Testis (tissue), 3 donors: Measurements from ENCODE around the gene LY6G5C. TPM values are rescaled to one million over a fixed set of nuclear protein-coding genes. Genes with fewer than 3 reads are reported as not detected.

Source experiments
- DNase-seq: peaks from one replicate; pipeline ENCODE4 v3.0.0-alpha.2; 2019
- H3K27ac ChIP-seq, 2 donors: fragments of 200-600 bp; sonication (generic); one replicate each; pipeline ENCODE4 v1.5.1; 2019
- H3K27me3 ChIP-seq: fragments of 200-600 bp; sonication (generic); one replicate; pipeline ENCODE4 v1.5.1; 2019
- H3K36me3 ChIP-seq: fragments of 200-600 bp; sonication (generic); one replicate; pipeline ENCODE4 v1.5.1; 2017; ENCODE audit warnings: low read depth; ENCODE audit errors: missing control alignments
- H3K4me1 ChIP-seq: fragments of 200-600 bp; sonication (generic); one replicate; pipeline ENCODE4 v1.5.1; 2019
- H3K4me3 ChIP-seq, 2 donors: fragments of 200-600 bp; sonication (generic); one replicate each; pipeline ENCODE4 v1.5.1; 2017 to 2019
- H3K9me3 ChIP-seq: fragments of 200-600 bp; sonication (generic); one replicate; pipeline ENCODE4 v1.5.1; 2017
- CTCF ChIP-seq, 3 experiments: fragments of 450-650 bp in 2 of 3; fragments of 200-600 bp in 1 of 3; sonication (generic) in 1 of 3; IDR thresholded peaks; one replicate each; pipeline ENCODE4 v1.5.1; 2016 to 2019; ENCODE audit warnings: antibody characterized with exemption in 3 of 3, mild to moderate bottlenecking in 2 of 3, moderate library complexity in 1 of 3
- POLR2A ChIP-seq: fragments of 450-650 bp; IDR thresholded peaks from one replicate; pipeline ENCODE4 v1.6.1; 2017; ENCODE audit warnings: antibody characterized with exemption, mild to moderate bottlenecking, moderate library complexity
- WGBS, 2 donors: methylation state at CpG; one replicate each; pipeline ENCODE4 v1.1.5; 2018; 5-methylcytosine and 5-hydroxymethylcytosine counted together
- intact Hi-C: fragments of 100-400 bp; cut with DNase I; formaldehyde crosslinking; loops from one replicate; pipeline ENCODE4 v1.15.1; 2023; ENCODE audit warnings: low total_unique reads
- polyA plus RNA-seq: library from polyadenylated mRNA; stranded (reverse); fragments of 350-450 nt; fragmentation: Illumina TruSeq; extraction: RNeasy Lipid Tissue Mini Kit (QIAGEN cat#74804); gene quantifications from one replicate; pipeline ENCODE4 v1.2.3, GENCODE V29; 2014; ENCODE audit warnings: low read depth, low replicate concordance; ENCODE audit not compliant: insufficient read depth
- total RNA-seq, 2 donors: library from RNA; depleted of rRNA; stranded (reverse); fragments of >200 nt; gene quantifications; one replicate each; pipeline ENCODE4 v1.2.3, GENCODE V29; 2016

Gene LY6G5C
- total and polyA plus RNA-seq, 3 donors from 2014 or later = 8.7 to 18.3 (median 14.0) TPM

- H3K36me3 ChIP-seq = no peaks in the 10 kb centered on the region
- peak; percentile 43 for DNase-seq
- H3K4me3 ChIP-seq = peak overlapping the region; percentile 47 to 62
- H3K4me1 ChIP-seq = peaks cover 12% of the 10 kb centered on the region
- TF ChIP-seq POLR2A (no peak), CTCF (IDR thresholded peaks at IDR 0.05) (no peak)
- H3K9me3 ChIP-seq = no peaks in the 10 kb centered on the region
- intact Hi-C loops = loop anchor here (5.0 kb wide), 1 partner anchor 151 kb away; no protein-coding TSS in a partner anchor
- H3K27me3 ChIP-seq = no peaks in the 10 kb centered on the region
- WGBS, 2 donors = 0 to 1% methylated on average over 14 to 40 of the region's 40 CpGs
- peak overlapping the region in 1 of 2 donors; percentile 61 for H3K27ac ChIP-seq
Measured at GRCh38 chr6:31681135-31681671, 336 bp upstream of the LY6G5C start.

- intact Hi-C loops = no loop called here
- Histone ChIP-seq H3K9me3 (no peaks in the 10 kb centered on the region), H3K27ac (no peak overlapping the region), H3K4me3 (no peak overlapping the region), H3K4me1 (peaks cover 12% of the 10 kb centered on the region), H3K27me3 (no peaks in the 10 kb centered on the region), H3K36me3 (no peaks in the 10 kb centered on the region)
- TF ChIP-seq CTCF (IDR thresholded peaks at IDR 0.05) = no peak
- no peak for TF ChIP-seq POLR2A
- DNase-seq = no peak
- WGBS, 2 donors = 70 to 79% methylated on average over 8 of the region's 8 CpGs
Measured at GRCh38 chr6:31677955-31678354, 2.9 kb downstream of the LY6G5C start.

- Histone ChIP-seq H3K27ac (no peak overlapping the region), H3K27me3 (no peaks in the 10 kb centered on the region), H3K36me3 (no peaks in the 10 kb centered on the region), H3K4me1 (peaks cover 11% of the 10 kb centered on the region), H3K9me3 (no peaks in the 10 kb centered on the region), H3K4me3 (no peak overlapping the region)
- DNase-seq = no peak
- intact Hi-C loops = no loop called here
- TF ChIP-seq POLR2A = no peak
- TF ChIP-seq CTCF (IDR thresholded peaks at IDR 0.05) = no peak
- 80 to 81% methylated on average over 6 of the region's 6 CpGs for whole genome bisulfite sequencing, 2 donors
Measured at GRCh38 chr6:31676904-31677303, 4.0 kb downstream of the LY6G5C start.

GRCh38 chr6:31676322-31676903 lies 4.5 kb downstream of the LY6G5C start:
- no peak overlapping the region for H3K4me3 ChIP-seq
- intact Hi-C loops = no loop called here
- WGBS, 2 donors = 84% methylated on average over 4 of the region's 4 CpGs

More at GRCh38 chr6:31676322-31676903, 4.5 kb downstream of the LY6G5C start:
- Histone ChIP-seq H3K27me3 (no peaks in the 10 kb centered on the region), H3K9me3 (no peaks in the 10 kb centered on the region), H3K27ac (no peak overlapping the region), H3K36me3 (no peaks in the 10 kb centered on the region), H3K4me1 (peaks cover 6% of the 10 kb centered on the region)
- DNase-seq = no peak
- no peak for TF ChIP-seq POLR2A
- TF ChIP-seq CTCF (IDR thresholded peaks at IDR 0.05) = no peak
